Measurements from ENCODE around the gene TLCD2. TPM values are rescaled to one million over a fixed set of nuclear protein-coding genes. Genes with fewer than 3 reads are reported as not detected.
A peak's percentile ranks its signal among the peaks of the same experiment; 100 is the strongest.

Gene TLCD2
- total and polyA plus RNA-seq, 2 of the 13 experiments (the other 11 are each of a cell fraction or from before 2014, with no cell fraction given), result 0.90 to 1.1 TPM

DNA sequence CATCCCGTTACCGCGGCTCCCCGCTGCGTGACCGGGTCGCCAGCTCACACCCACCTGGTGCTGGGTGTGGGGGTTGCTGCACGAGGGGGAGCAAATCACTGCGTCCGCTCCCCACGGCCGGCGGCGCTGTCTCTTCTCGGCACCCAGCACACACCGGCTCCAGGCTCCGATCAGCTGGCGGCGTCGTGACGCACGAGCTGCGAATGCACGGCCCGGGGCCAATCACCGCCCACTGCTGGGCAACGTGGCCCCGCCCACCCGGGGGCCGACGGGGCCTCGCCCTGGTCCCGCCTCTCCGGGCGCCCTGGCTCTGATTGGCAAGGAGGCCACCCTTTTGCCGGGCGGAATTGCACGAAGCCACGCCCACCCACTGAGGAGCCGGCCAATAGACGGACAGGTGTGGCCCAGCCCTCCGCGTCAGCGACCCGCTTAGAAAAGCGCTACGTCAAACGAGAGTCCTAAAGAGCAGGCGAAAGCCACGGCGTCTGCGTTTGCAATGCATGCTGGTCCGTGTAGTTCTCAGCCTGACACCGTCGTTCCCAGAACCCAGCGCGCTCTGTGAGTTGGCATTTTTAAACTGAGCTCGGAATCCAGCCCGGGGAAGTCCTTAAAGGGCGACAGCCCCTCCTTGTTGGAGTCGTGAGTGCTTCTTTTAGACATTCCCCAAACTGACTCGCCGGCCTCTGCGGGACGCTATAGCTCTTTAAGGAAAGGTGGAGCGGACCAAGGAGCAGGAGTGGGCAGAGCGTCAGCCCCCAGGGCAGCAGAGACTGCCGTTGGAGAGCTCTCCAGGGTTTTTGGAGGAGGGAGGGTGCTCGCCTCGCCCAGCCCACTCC is 6.1 kb upstream of the TLCD2 start (continued):
- TF ChIP-seq, protein P1, sequence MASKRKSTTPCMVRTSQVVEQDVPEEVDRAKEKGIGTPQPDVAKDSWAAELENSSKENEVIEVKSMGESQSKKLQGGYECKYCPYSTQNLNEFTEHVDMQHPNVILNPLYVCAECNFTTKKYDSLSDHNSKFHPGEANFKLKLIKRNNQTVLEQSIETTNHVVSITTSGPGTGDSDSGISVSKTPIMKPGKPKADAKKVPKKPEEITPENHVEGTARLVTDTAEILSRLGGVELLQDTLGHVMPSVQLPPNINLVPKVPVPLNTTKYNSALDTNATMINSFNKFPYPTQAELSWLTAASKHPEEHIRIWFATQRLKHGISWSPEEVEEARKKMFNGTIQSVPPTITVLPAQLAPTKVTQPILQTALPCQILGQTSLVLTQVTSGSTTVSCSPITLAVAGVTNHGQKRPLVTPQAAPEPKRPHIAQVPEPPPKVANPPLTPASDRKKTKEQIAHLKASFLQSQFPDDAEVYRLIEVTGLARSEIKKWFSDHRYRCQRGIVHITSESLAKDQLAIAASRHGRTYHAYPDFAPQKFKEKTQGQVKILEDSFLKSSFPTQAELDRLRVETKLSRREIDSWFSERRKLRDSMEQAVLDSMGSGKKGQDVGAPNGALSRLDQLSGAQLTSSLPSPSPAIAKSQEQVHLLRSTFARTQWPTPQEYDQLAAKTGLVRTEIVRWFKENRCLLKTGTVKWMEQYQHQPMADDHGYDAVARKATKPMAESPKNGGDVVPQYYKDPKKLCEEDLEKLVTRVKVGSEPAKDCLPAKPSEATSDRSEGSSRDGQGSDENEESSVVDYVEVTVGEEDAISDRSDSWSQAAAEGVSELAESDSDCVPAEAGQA (IDR thresholded peaks at IDR 0.05; ENCODE audit: low read depth), result peak; percentile 90
- TF ChIP-seq, protein P1 (CRISPR knock-in tag; IDR thresholded peaks at IDR 0.05; ENCODE audit: borderline replicate concordance), result no peak
- no peak for TF ChIP-seq CCAR2 (optimal IDR thresholded peaks at IDR 0.05; ENCODE audit: low read depth, low read length)
- no peak for TF ChIP-seq GPN1 (CRISPR knock-in tag; IDR thresholded peaks at IDR 0.05; ENCODE audit: borderline replicate concordance)
- peak; percentile 79 for TF ChIP-seq ZNF501 (CRISPR knock-in tag; IDR thresholded peaks at IDR 0.05)
- peak; percentile 96; the same call in 1 of the 2 replicates for TF ChIP-seq NFE2L1 (CRISPR knock-in tag; IDR thresholded peaks at IDR 0.05; ENCODE audit: borderline replicate concordance)
- TF ChIP-seq ZMYM3 (CRISPR knock-in tag; IDR thresholded peaks at IDR 0.05), result no peak
- TF ChIP-seq FOXM1 (CRISPR knock-in tag; IDR thresholded peaks at IDR 0.05), result 0 out of 2 replicates have a peak, but pooled peaks have one; percentile 22
- TF ChIP-seq ZNF616 (CRISPR knock-in tag; IDR thresholded peaks at IDR 0.05; ENCODE audit: low read depth), result no peak
- TF ChIP-seq, protein P2, sequence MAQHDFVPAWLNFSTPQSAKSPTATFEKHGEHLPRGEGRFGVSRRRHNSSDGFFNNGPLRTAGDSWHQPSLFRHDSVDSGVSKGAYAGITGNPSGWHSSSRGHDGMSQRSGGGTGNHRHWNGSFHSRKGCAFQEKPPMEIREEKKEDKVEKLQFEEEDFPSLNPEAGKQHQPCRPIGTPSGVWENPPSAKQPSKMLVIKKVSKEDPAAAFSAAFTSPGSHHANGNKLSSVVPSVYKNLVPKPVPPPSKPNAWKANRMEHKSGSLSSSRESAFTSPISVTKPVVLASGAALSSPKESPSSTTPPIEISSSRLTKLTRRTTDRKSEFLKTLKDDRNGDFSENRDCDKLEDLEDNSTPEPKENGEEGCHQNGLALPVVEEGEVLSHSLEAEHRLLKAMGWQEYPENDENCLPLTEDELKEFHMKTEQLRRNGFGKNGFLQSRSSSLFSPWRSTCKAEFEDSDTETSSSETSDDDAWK (CRISPR knock-in tag; IDR thresholded peaks at IDR 0.05), result no peak
- peak; percentile 36; the same call in 1 of the 2 replicates for TF ChIP-seq ZFX (CRISPR knock-in tag; IDR thresholded peaks at IDR 0.05; ENCODE audit: low read depth)
- TF ChIP-seq PHF21A (CRISPR knock-in tag; IDR thresholded peaks at IDR 0.05), result no peak
- TF ChIP-seq, protein P3, sequence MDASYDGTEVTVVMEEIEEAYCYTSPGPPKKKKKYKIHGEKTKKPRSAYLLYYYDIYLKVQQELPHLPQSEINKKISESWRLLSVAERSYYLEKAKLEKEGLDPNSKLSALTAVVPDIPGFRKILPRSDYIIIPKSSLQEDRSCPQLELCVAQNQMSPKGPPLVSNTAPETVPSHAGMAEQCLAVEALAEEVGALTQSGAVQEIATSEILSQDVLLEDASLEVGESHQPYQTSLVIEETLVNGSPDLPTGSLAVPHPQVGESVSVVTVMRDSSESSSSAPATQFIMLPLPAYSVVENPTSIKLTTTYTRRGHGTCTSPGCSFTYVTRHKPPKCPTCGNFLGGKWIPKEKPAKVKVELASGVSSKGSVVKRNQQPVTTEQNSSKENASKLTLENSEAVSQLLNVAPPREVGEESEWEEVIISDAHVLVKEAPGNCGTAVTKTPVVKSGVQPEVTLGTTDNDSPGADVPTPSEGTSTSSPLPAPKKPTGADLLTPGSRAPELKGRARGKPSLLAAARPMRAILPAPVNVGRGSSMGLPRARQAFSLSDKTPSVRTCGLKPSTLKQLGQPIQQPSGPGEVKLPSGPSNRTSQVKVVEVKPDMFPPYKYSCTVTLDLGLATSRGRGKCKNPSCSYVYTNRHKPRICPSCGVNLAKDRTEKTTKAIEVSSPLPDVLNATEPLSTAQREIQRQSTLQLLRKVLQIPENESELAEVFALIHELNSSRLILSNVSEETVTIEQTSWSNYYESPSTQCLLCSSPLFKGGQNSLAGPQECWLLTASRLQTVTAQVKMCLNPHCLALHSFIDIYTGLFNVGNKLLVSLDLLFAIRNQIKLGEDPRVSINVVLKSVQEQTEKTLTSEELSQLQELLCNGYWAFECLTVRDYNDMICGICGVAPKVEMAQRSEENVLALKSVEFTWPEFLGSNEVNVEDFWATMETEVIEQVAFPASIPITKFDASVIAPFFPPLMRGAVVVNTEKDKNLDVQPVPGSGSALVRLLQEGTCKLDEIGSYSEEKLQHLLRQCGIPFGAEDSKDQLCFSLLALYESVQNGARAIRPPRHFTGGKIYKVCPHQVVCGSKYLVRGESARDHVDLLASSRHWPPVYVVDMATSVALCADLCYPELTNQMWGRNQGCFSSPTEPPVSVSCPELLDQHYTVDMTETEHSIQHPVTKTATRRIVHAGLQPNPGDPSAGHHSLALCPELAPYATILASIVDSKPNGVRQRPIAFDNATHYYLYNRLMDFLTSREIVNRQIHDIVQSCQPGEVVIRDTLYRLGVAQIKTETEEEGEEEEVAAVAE (CRISPR knock-in tag; IDR thresholded peaks at IDR 0.05; ENCODE audit: borderline replicate concordance), result no peak; the same call in 1 of the 2 replicates
- TF ChIP-seq JARID2 (CRISPR knock-in tag; IDR thresholded peaks at IDR 0.05; ENCODE audit: insufficient replicate concordance), result no peak
- TF ChIP-seq, protein P4, sequence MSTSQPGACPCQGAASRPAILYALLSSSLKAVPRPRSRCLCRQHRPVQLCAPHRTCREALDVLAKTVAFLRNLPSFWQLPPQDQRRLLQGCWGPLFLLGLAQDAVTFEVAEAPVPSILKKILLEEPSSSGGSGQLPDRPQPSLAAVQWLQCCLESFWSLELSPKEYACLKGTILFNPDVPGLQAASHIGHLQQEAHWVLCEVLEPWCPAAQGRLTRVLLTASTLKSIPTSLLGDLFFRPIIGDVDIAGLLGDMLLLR (CRISPR knock-in tag; IDR thresholded peaks at IDR 0.05), result peak; percentile 52; the same call in 1 of the 2 replicates
- TF ChIP-seq PTBP1 (IDR thresholded peaks at IDR 0.05; ENCODE audit: low read depth, low read length, poor library complexity, severe bottlenecking), result no peak

Data from HepG2 (cell line).